ENCODE data around the gene DSG3.

GRCh38 chr18:31409276-31409675, 38.3 kb upstream of the DSG3 start:
- TF ChIP-seq CTCF (IDR thresholded peaks at IDR 0.05 in 2 of 3, conservative IDR thresholded peaks at IDR 0.05 in 1 of 3; ENCODE audit: borderline replicate concordance in 1 of 3, insufficient read depth in 1 of 3, low read depth in 2 of 3, low read length in 2 of 3), result no peak
- TF ChIP-seq MAX (IDR thresholded peaks at IDR 0.05), result no peak
- TF ChIP-seq POLR2A (IDR thresholded peaks at IDR 0.05; ENCODE audit: borderline replicate concordance, extremely low read depth, insufficient read depth, insufficient read length), result no peak
- TF ChIP-seq SP1 (IDR thresholded peaks at IDR 0.05; ENCODE audit: low read depth), result no peak
- TF ChIP-seq ZNF274 (IDR thresholded peaks at IDR 0.05; ENCODE audit: low read depth, low read length), result no peak
- TF ChIP-seq JUND (IDR thresholded peaks at IDR 0.05), result no peak
- TF ChIP-seq YY1 (IDR thresholded peaks at IDR 0.05; ENCODE audit: extremely low read depth, insufficient replicate concordance, low read depth, low read length), result no peak
- TF ChIP-seq ZFX (IDR thresholded peaks at IDR 0.05), result no peak
- no peak for TF ChIP-seq EZH2phosphoT487 (IDR thresholded peaks at IDR 0.05; ENCODE audit: borderline replicate concordance)
